ENCODE measurements around the gene HSD17B3.

DNA sequence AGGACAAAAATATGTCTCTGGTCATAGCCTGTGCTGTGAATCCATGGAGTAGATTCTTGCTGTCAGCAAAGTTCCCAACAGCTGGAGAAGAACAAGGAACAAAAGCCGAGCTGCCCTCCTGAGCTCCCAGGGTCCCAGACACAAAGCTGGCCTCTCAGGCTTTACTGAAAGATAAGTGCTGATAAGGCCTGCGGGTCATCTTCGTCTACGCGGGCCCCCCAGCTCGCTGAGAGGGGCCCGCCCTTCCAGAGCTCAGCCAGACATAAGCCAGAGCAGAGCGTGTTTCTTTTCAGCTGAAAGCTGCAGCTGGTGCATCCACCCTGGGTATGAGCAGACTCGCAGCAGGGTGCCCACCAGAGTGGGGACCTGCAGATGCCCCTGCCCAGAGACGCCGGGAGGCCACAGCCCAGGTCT is 84.7 kb downstream of the HSD17B3 start:
- TF ChIP-seq, protein P1, sequence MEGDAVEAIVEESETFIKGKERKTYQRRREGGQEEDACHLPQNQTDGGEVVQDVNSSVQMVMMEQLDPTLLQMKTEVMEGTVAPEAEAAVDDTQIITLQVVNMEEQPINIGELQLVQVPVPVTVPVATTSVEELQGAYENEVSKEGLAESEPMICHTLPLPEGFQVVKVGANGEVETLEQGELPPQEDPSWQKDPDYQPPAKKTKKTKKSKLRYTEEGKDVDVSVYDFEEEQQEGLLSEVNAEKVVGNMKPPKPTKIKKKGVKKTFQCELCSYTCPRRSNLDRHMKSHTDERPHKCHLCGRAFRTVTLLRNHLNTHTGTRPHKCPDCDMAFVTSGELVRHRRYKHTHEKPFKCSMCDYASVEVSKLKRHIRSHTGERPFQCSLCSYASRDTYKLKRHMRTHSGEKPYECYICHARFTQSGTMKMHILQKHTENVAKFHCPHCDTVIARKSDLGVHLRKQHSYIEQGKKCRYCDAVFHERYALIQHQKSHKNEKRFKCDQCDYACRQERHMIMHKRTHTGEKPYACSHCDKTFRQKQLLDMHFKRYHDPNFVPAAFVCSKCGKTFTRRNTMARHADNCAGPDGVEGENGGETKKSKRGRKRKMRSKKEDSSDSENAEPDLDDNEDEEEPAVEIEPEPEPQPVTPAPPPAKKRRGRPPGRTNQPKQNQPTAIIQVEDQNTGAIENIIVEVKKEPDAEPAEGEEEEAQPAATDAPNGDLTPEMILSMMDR (conservative IDR thresholded peaks at IDR 0.05; ENCODE audit: low read length), result no peak
- TF ChIP-seq EZH2phosphoT487 (IDR thresholded peaks at IDR 0.05; ENCODE audit: borderline replicate concordance), result no peak
